ENCODE data around the gene COG4. TPM values are rescaled to one million over a fixed set of nuclear protein-coding genes. Genes with fewer than 3 reads are reported as not detected.

COG4 gene
- total and polyA plus RNA-seq, 2 experiments from 2014 or later = 28.8 to 38.1 TPM

DNA sequence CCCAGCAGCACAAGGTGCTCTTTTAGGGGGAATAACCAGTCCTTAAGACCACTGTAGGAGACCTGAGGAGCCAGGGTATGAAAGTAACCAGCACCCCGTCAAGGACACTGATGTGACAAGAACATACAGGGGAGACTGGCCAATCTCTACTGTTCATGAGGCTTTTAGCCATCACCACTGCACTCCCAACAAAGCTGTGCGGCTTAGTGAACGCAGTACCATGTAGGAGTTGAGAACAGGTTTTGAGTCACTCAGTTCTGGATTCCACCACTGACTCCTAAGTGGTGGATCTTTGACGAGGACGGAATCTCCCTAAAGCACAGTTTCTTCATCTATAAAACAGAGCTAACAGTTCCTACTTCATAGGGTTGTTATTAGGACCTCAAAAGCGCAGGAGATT lies 26.8 kb downstream of the COG4 start (continued):
- TF ChIP-seq JUNB (IDR thresholded peaks at IDR 0.05; ENCODE audit: unreplicated experiment) = no peak
- no peak for TF ChIP-seq CREB1 (CRISPR knock-in tag; IDR thresholded peaks at IDR 0.05; ENCODE audit: low read depth)

DNA sequence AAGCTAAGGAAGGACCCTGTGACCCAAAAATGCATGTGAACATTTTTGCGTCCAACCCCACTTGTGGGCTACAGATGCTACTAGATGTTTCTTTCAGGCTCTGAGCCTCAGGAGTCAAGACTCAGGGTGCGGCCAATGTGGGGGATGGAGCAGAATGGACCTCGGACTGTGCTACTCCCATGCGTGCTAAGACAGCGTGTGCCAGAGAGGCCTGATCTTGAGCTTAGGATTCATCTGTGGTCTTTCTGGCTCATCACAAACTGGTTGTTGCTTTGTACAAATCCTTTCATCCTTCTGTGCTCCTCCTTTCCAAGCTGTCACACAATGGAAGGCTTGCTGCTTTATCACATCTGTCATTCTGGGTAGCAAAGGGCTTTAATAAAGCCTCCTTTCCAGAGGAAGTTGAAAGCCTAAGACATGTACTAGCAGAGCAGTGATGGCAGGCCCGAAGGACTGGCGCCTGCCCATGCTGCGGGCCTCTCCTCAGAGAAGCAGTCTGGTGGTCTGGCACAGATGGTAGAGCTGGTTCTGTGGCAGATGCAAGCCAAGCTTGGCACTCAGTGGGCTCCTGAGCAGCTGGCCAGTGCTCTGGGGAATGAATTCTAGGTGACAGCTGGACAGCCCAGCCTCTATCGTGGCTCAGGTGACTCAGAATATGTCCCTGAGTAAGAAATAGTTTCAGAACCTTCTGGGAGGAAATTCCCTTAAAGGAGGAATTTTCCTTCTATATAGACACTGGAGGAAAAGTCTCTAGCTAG lies 27.8 kb downstream of the COG4 start:
- DNase-seq (ENCODE audit: low spot score) (no peak), ATAC-seq (no peak)
- Histone ChIP-seq H3K9me2 (ENCODE audit: insufficient read depth) (no peaks in the 10 kb centered on the region), H3K27ac (ENCODE audit: low read depth) (no peak overlapping the region), H3K4me2 (no peak overlapping the region), H3K27me3 (ENCODE audit: insufficient read depth) (no peaks in the 10 kb centered on the region), H3F3A (replicated peaks; ENCODE audit: low read depth) (no peaks in the 10 kb centered on the region), H4K20me1 (replicated peaks; ENCODE audit: insufficient read depth) (peaks cover 4% of the 10 kb centered on the region; the same call in 1 of the 2 replicates), H3K4me3 (no peak overlapping the region), H2AFZ (no peak overlapping the region), H3K36me3 (ENCODE audit: insufficient read depth) (peaks cover 3% of the 10 kb centered on the region), H3K79me2 (replicated peaks; ENCODE audit: insufficient read depth) (no peaks in the 10 kb centered on the region), H3K4me1 (ENCODE audit: insufficient read depth) (no peaks in the 10 kb centered on the region)
- no peaks in the 10 kb centered on the region for H3K4me1 Mint-ChIP-seq
- no peaks in the 10 kb centered on the region for H3K27me3 Mint-ChIP-seq (ENCODE audit: insufficient read depth, low read depth, poor library complexity)
- H3K36me3 Mint-ChIP-seq (ENCODE audit: low read depth) = peaks cover 13% of the 10 kb centered on the region
- H3K27ac Mint-ChIP-seq = no peak overlapping the region
- no peak overlapping the region for H3K4me3 Mint-ChIP-seq
- no peaks in the 10 kb centered on the region for H3K9me3 Mint-ChIP-seq
- no peak for TF ChIP-seq POLR2AphosphoS5 (IDR thresholded peaks at IDR 0.05; ENCODE audit: low read depth)
- no peak for TF ChIP-seq JUNB (IDR thresholded peaks at IDR 0.05; ENCODE audit: unreplicated experiment)
- TF ChIP-seq, protein P1, sequence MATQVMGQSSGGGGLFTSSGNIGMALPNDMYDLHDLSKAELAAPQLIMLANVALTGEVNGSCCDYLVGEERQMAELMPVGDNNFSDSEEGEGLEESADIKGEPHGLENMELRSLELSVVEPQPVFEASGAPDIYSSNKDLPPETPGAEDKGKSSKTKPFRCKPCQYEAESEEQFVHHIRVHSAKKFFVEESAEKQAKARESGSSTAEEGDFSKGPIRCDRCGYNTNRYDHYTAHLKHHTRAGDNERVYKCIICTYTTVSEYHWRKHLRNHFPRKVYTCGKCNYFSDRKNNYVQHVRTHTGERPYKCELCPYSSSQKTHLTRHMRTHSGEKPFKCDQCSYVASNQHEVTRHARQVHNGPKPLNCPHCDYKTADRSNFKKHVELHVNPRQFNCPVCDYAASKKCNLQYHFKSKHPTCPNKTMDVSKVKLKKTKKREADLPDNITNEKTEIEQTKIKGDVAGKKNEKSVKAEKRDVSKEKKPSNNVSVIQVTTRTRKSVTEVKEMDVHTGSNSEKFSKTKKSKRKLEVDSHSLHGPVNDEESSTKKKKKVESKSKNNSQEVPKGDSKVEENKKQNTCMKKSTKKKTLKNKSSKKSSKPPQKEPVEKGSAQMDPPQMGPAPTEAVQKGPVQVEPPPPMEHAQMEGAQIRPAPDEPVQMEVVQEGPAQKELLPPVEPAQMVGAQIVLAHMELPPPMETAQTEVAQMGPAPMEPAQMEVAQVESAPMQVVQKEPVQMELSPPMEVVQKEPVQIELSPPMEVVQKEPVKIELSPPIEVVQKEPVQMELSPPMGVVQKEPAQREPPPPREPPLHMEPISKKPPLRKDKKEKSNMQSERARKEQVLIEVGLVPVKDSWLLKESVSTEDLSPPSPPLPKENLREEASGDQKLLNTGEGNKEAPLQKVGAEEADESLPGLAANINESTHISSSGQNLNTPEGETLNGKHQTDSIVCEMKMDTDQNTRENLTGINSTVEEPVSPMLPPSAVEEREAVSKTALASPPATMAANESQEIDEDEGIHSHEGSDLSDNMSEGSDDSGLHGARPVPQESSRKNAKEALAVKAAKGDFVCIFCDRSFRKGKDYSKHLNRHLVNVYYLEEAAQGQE (IDR thresholded peaks at IDR 0.05; ENCODE audit: unreplicated experiment) = no peak
- no peak for TF ChIP-seq STAT1 (IDR thresholded peaks at IDR 0.05; ENCODE audit: unreplicated experiment)
- no peak for TF ChIP-seq EZH2phosphoT487 (IDR thresholded peaks at IDR 0.05; ENCODE audit: unreplicated experiment)
- TF ChIP-seq, protein P2, sequence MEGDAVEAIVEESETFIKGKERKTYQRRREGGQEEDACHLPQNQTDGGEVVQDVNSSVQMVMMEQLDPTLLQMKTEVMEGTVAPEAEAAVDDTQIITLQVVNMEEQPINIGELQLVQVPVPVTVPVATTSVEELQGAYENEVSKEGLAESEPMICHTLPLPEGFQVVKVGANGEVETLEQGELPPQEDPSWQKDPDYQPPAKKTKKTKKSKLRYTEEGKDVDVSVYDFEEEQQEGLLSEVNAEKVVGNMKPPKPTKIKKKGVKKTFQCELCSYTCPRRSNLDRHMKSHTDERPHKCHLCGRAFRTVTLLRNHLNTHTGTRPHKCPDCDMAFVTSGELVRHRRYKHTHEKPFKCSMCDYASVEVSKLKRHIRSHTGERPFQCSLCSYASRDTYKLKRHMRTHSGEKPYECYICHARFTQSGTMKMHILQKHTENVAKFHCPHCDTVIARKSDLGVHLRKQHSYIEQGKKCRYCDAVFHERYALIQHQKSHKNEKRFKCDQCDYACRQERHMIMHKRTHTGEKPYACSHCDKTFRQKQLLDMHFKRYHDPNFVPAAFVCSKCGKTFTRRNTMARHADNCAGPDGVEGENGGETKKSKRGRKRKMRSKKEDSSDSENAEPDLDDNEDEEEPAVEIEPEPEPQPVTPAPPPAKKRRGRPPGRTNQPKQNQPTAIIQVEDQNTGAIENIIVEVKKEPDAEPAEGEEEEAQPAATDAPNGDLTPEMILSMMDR (conservative IDR thresholded peaks at IDR 0.05; ENCODE audit: low read depth in 2 of 2) = no peak
- no peak for TF ChIP-seq NANOG (IDR thresholded peaks at IDR 0.05; ENCODE audit: borderline replicate concordance)
- TF ChIP-seq EZH2 (IDR thresholded peaks at IDR 0.05; ENCODE audit: low read depth, unreplicated experiment) = no peak
- TF ChIP-seq, protein P3, sequence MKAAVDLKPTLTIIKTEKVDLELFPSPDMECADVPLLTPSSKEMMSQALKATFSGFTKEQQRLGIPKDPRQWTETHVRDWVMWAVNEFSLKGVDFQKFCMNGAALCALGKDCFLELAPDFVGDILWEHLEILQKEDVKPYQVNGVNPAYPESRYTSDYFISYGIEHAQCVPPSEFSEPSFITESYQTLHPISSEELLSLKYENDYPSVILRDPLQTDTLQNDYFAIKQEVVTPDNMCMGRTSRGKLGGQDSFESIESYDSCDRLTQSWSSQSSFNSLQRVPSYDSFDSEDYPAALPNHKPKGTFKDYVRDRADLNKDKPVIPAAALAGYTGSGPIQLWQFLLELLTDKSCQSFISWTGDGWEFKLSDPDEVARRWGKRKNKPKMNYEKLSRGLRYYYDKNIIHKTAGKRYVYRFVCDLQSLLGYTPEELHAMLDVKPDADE (IDR thresholded peaks at IDR 0.05) = no peak
- TF ChIP-seq ZNF331 (CRISPR knock-in tag; IDR thresholded peaks at IDR 0.05; ENCODE audit: low read depth) = no peak
- no peak for TF ChIP-seq CREB1 (CRISPR knock-in tag; IDR thresholded peaks at IDR 0.05; ENCODE audit: low read depth)
- TF ChIP-seq, protein P4, sequence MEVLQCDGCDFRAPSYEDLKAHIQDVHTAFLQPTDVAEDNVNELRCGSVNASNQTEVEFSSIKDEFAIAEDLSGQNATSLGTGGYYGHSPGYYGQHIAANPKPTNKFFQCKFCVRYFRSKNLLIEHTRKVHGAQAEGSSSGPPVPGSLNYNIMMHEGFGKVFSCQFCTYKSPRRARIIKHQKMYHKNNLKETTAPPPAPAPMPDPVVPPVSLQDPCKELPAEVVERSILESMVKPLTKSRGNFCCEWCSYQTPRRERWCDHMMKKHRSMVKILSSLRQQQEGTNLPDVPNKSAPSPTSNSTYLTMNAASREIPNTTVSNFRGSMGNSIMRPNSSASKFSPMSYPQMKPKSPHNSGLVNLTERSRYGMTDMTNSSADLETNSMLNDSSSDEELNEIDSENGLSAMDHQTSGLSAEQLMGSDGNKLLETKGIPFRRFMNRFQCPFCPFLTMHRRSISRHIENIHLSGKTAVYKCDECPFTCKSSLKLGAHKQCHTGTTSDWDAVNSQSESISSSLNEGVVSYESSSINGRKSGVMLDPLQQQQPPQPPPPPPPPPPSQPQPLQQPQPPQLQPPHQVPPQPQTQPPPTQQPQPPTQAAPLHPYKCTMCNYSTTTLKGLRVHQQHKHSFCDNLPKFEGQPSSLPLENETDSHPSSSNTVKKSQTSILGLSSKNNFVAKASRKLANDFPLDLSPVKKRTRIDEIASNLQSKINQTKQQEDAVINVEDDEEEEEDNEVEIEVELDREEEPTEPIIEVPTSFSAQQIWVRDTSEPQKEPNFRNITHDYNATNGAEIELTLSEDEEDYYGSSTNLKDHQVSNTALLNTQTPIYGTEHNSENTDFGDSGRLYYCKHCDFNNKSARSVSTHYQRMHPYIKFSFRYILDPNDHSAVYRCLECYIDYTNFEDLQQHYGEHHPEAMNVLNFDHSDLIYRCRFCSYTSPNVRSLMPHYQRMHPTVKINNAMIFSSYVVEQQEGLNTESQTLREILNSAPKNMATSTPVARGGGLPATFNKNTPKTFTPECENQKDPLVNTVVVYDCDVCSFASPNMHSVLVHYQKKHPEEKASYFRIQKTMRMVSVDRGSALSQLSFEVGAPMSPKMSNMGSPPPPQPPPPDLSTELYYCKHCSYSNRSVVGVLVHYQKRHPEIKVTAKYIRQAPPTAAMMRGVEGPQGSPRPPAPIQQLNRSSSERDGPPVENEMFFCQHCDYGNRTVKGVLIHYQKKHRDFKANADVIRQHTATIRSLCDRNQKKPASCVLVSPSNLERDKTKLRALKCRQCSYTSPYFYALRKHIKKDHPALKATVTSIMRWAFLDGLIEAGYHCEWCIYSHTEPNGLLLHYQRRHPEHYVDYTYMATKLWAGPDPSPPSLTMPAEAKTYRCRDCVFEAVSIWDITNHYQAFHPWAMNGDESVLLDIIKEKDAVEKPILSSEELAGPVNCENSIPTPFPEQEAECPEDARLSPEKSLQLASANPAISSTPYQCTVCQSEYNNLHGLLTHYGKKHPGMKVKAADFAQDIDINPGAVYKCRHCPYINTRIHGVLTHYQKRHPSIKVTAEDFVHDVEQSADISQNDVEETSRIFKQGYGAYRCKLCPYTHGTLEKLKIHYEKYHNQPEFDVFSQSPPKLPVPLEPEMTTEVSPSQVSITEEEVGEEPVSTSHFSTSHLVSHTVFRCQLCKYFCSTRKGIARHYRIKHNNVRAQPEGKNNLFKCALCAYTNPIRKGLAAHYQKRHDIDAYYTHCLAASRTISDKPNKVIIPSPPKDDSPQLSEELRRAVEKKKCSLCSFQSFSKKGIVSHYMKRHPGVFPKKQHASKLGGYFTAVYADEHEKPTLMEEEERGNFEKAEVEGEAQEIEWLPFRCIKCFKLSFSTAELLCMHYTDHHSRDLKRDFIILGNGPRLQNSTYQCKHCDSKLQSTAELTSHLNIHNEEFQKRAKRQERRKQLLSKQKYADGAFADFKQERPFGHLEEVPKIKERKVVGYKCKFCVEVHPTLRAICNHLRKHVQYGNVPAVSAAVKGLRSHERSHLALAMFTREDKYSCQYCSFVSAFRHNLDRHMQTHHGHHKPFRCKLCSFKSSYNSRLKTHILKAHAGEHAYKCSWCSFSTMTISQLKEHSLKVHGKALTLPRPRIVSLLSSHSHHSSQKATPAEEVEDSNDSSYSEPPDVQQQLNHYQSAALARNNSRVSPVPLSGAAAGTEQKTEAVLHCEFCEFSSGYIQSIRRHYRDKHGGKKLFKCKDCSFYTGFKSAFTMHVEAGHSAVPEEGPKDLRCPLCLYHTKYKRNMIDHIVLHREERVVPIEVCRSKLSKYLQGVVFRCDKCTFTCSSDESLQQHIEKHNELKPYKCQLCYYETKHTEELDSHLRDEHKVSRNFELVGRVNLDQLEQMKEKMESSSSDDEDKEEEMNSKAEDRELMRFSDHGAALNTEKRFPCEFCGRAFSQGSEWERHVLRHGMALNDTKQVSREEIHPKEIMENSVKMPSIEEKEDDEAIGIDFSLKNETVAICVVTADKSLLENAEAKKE (CRISPR knock-in tag; IDR thresholded peaks at IDR 0.05) = no peak
